ENCODE measurements around the gene CLTRN. TPM values are rescaled to one million over a fixed set of nuclear protein-coding genes. Genes with fewer than 3 reads are reported as not detected.

Gene CLTRN
- total RNA-seq, 1 experiment from 2014 or later, result 1.8 TPM

DNA sequence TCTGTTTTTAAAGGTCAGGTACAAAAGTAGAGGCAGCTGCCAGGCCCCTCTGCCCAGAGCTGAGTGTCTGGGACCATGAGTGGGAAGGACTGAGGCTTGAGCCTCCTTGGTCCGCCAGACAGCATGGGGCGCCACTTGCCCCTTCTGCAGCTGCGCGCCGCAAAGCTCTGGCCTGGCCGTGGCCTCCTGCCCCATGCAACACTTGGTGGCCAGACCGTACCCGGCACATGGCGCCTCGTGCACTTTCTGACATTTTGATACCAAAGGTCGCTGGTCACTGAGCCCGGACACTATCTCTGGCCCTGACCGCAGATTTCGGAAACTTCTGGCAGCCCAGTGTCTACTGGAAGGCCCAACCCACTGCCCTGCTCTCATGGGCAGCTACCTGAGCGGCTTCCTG, 18.6 kb downstream of the CLTRN start:
- Histone ChIP-seq H2BK5ac (ENCODE audit: insufficient read length, low read length) (no peak overlapping the region), H4K20me1 (ENCODE audit: control insufficient read depth, insufficient read depth, insufficient read length) (no peaks in the 10 kb centered on the region), H3K23me2 (ENCODE audit: insufficient read length, low read depth, low read length, poor library complexity, severe bottlenecking) (no peaks in the 10 kb centered on the region), H3K14ac (ENCODE audit: insufficient read depth, low read length) (no peak overlapping the region), H2AK5ac (ENCODE audit: insufficient read length, low read length) (no peak overlapping the region), H4K91ac (ENCODE audit: insufficient read length, low read depth, low read length) (no peak overlapping the region), H3K4ac (ENCODE audit: low read depth, low read length) (no peak overlapping the region), H3K4me1 (ENCODE audit: insufficient read depth, low read length) (no peaks in the 10 kb centered on the region), H3K23ac (ENCODE audit: insufficient read length, low read depth, low read length) (no peak overlapping the region), H3K79me2 (ENCODE audit: insufficient read depth, low read length) (no peaks in the 10 kb centered on the region), H3K9me3 (ENCODE audit: control insufficient read depth, low read depth, low read length) (no peaks in the 10 kb centered on the region), H4K8ac (replicated peaks; ENCODE audit: insufficient read length, low read depth, low read length) (no peak overlapping the region), H2BK12ac (ENCODE audit: insufficient read length, low read depth, low read length) (no peak overlapping the region), H2BK20ac (ENCODE audit: low read depth, low read length, poor library complexity, severe bottlenecking) (no peak overlapping the region), H3K79me1 (ENCODE audit: insufficient read depth, low read depth, low read length, poor library complexity, severe bottlenecking) (no peaks in the 10 kb centered on the region), H3K9ac (ENCODE audit: extremely low read depth, insufficient read length, low read length) (no peak overlapping the region), H3K56ac (ENCODE audit: insufficient read length, low read depth, low read length) (no peak overlapping the region), H4K5ac (ENCODE audit: insufficient read length, low read depth, low read length) (no peak overlapping the region), H3K27ac (ENCODE audit: insufficient read length, low read depth, low read length) (no peak overlapping the region), H3K18ac (ENCODE audit: insufficient read length, low read depth, low read length) (no peak overlapping the region), H3K4me2 (ENCODE audit: insufficient read depth, insufficient read length, low read length) (no peak overlapping the region), H3T11ph (ENCODE audit: low read length) (no peak overlapping the region), H3K27me3 (ENCODE audit: insufficient read depth, low read length) (no peaks in the 10 kb centered on the region), H2BK120ac (ENCODE audit: low read depth, low read length, poor library complexity, severe bottlenecking) (no peak overlapping the region), H2AFZ (ENCODE audit: low read length) (no peak overlapping the region), H2BK15ac (ENCODE audit: low read depth, low read length) (no peak overlapping the region)
- H3K36me3 Mint-ChIP-seq (ENCODE audit: insufficient read depth in 1 of 3, low read depth in 3 of 3), result no peaks in the 10 kb centered on the region
- no peaks in the 10 kb centered on the region for H3K9me3 Mint-ChIP-seq
- H3K27ac Mint-ChIP-seq, result no peak overlapping the region
- WGBS (ENCODE audit: extremely low coverage, insufficient read length, low lambda C conversion rate), result no CpG with 5 or more reads among the region's 15 CpGs
- no peaks in the 10 kb centered on the region for H3K27me3 Mint-ChIP-seq (ENCODE audit: low read depth)
- no peak overlapping the region for H3K4me3 Mint-ChIP-seq
- peak; percentile 27 for DNase-seq
- peaks cover 5% of the 10 kb centered on the region in 2 experiments for H3K4me1 Mint-ChIP-seq
- TF ChIP-seq CTCF (conservative IDR thresholded peaks at IDR 0.05), result no peak

All from H9 (cell line).